ENCODE data around the gene SPTBN4.
"Not testable (repeated sequence)": the region's sequence is repeated elsewhere in the genome, so short reads cannot be mapped to it uniquely, and the experiment has no call there.

SPTBN4 gene

DNA sequence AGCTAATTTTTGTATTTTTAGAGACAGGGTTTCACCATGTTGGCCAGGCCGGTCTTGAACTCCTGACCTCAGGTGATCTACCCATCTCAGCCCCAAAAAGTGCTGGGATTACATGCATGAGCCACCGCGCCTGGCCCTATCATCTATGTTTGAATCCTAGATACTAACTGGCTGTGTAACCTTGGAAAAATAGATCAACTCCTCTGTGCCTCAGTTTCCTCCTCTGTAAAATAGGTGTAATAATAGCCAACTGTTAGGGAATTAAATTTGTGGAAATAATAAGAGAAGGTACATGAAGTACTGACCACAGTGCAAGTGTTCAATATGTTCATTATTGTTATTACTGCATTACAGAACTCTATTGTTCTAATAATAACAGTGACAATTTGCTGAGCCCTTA is 4.3 kb downstream of the SPTBN4 start:
- CTCF ChIA-PET = no interaction called here

DNA sequence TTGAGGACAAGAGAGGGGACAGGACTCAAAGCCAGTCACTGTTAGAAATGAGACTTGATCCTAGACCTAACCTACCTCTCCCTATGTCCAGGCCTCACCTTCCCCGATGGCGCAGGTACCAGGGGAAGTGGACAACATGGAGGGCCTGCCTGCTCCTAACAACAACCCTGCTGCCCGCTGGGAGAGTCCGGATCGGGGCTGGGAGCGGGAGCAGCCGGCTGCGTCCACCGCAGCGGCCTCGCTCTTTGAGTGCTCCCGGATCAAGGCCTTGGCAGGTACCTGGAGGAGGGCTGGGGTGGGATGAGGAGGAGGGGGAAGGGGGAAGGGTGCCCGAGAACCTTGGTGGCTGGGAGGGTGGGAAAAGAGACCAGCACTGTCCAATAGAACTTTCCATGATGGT is 5.7 kb downstream of the SPTBN4 start:
- no peak for DNase-seq (ENCODE audit: low spot score)
- CTCF ChIA-PET = no interaction called here
- no peak overlapping the region for H3K27ac ChIP-seq
- TF ChIP-seq, protein P1, sequence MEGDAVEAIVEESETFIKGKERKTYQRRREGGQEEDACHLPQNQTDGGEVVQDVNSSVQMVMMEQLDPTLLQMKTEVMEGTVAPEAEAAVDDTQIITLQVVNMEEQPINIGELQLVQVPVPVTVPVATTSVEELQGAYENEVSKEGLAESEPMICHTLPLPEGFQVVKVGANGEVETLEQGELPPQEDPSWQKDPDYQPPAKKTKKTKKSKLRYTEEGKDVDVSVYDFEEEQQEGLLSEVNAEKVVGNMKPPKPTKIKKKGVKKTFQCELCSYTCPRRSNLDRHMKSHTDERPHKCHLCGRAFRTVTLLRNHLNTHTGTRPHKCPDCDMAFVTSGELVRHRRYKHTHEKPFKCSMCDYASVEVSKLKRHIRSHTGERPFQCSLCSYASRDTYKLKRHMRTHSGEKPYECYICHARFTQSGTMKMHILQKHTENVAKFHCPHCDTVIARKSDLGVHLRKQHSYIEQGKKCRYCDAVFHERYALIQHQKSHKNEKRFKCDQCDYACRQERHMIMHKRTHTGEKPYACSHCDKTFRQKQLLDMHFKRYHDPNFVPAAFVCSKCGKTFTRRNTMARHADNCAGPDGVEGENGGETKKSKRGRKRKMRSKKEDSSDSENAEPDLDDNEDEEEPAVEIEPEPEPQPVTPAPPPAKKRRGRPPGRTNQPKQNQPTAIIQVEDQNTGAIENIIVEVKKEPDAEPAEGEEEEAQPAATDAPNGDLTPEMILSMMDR (conservative IDR thresholded peaks at IDR 0.05; ENCODE audit: low read depth) = no peak
- POLR2A ChIA-PET (ENCODE audit: low non-redundant PET) = no interaction called here

More for the DNA sequence above, 4.3 kb downstream of the SPTBN4 start:
- no peak for DNase-seq (ENCODE audit: low spot score)
- H3K27ac ChIP-seq = no peak overlapping the region
- TF ChIP-seq, protein P1 (conservative IDR thresholded peaks at IDR 0.05; ENCODE audit: low read depth) = no peak
- POLR2A ChIA-PET (ENCODE audit: low non-redundant PET) = no interaction called here

DNA sequence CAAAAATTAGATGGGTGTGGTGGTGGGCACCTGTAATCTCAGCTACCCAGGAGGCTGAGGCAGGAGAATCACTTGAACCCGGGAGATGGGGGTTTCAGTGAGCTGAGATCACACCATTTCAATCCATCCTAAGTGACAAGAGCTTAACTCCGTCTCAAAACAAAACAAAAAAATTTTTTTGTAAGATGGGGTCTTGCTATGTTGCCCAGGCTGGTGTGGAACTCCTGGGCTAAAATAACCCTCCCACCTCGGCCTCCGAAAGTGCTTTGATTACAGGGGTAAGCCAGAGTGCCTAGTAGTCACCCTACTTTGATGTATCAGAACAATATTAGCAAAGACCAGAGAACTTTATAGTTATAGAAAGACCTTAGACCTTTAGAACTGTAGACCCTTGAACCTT is 7.9 kb downstream of the SPTBN4 start:
- CTCF ChIA-PET = no interaction called here

DNA sequence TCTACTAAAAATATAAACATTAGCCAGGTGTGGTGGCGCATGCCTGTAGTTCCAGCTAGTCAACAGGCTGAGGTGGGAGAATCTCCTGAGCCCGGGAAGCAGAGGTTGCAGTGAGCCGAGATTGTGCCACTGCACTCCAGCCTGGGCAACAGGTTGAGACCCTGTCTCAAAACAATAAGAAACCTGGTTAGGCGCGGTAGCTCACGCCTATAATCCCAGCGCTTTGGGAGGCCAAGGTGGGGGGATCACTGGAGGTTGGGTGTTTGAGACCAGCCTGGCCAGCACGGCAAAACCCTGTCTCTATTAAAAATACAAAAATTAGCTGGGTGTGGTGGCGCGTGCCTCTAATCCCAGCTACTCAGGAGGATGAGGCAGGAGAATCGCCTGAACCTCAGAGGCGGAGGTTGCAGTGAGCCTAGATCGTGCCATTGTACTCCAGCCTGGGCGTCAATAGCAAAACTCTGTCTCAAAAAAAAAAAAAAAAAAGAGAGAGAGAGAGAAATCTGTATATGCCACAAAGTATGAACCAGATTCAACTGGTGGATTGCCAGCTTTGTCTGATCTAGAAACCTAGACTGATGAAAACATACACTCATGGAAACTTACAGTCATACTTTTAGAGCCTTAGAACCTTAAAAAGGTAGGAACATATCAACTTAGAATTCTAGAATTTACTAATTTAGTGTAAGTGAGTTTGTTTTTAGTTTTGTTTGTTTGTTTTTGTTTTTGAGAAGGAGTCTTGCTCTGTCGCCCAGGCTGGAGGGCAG is 9.3 kb downstream of the SPTBN4 start:
- CTCF ChIA-PET; POLR2A ChIA-PET (ENCODE audit: low non-redundant PET); DNase-seq (ENCODE audit: low spot score); H3K27ac ChIP-seq: not testable (repeated sequence)

More for the DNA sequence above, 7.9 kb downstream of the SPTBN4 start:
- no peak for DNase-seq (ENCODE audit: low spot score)
- TF ChIP-seq, protein P1 (conservative IDR thresholded peaks at IDR 0.05; ENCODE audit: low read depth) = no peak
- H3K27ac ChIP-seq = no peak overlapping the region
- POLR2A ChIA-PET (ENCODE audit: low non-redundant PET) = no interaction called here

DNA sequence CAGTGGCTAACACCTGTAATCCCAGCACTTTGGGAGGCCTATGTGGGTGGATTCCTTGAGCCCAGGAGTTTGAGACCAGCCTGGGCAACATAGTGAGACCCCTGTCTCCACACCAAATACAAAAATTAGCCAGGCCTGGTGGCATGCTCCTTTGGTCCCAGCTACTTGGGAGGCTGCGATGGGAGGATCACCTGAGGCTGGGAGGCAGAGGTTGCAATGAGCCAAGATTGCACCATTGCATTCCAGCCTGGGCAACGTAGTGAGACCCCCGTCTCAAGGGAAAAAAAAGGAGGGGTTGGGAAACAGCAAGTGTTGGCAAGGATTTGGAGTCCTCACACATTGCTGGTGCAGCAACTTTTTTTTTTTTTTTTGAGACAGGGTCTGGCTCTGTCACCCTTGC is 19.2 kb downstream of the SPTBN4 start:
- TF ChIP-seq, protein P1 (conservative IDR thresholded peaks at IDR 0.05; ENCODE audit: low read depth) = no peak
- CTCF ChIA-PET = no interaction called here
- POLR2A ChIA-PET (ENCODE audit: low non-redundant PET) = no interaction called here

DNA sequence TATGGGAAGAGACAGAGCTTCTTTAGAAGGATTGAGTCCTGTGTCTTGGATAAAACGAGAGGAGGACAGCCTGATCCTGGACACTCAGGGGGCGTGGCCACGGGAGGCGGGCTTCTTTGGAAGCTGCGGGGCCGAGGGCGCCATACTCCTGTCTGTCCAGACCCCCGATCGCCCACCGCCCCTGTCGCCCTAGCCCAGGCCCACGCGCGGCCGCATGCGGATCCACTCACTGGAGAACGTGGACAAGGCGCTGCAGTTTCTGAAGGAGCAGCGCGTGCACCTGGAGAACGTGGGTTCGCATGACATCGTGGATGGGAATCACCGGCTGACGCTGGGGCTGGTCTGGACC is 23.1 kb downstream of the SPTBN4 start:
- ChIA-PET CTCF (interaction anchor here (0.6 to 0.7 kb wide), 2 partner anchors 51 to 212 kb away, joined by 3 read pairs; no protein-coding TSS in a partner anchor), POLR2A (ENCODE audit: low non-redundant PET) (no interaction called here)
- DNase-seq (ENCODE audit: low spot score) = no peak
- H3K27ac ChIP-seq = no peak overlapping the region
- TF ChIP-seq, protein P1 (conservative IDR thresholded peaks at IDR 0.05; ENCODE audit: low read depth) = no peak

More for the DNA sequence above, 19.2 kb downstream of the SPTBN4 start:
- H3K27ac ChIP-seq = no peak overlapping the region
- DNase-seq (ENCODE audit: low spot score) = no peak

DNA sequence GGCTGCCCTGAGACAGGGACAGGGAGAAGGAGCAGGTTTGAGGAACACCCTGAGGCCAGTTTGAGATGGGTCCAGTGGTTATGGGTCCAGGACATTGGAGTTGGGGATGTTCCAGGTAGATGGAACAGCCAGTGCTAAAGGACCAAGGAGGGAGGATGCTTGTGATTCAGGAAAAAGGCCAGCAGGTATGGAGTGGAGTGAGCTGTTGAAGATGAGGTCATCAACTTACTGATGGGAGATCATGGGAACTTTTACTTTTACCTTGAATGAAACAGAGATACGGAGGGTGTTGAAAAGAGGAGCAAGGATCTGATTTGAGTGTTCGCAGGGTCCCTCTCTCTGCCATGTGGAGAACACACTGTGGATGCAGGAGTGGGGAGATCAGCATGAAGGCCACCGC is 25.5 kb downstream of the SPTBN4 start:
- CTCF ChIA-PET = interaction anchor here (0.7 kb wide), 1 partner anchor 97 kb away, joined by 3 read pairs; no protein-coding TSS in a partner anchor

More for the DNA sequence above, 25.5 kb downstream of the SPTBN4 start:
- DNase-seq (ENCODE audit: low spot score) = no peak
- H3K27ac ChIP-seq = no peak overlapping the region
- TF ChIP-seq, protein P1 (conservative IDR thresholded peaks at IDR 0.05; ENCODE audit: low read depth) = no peak
- POLR2A ChIA-PET (ENCODE audit: low non-redundant PET) = no interaction called here

Measured in RWPE1 (cell line).